ENCODE data around the gene ADAR.

The ADAR gene

DNA sequence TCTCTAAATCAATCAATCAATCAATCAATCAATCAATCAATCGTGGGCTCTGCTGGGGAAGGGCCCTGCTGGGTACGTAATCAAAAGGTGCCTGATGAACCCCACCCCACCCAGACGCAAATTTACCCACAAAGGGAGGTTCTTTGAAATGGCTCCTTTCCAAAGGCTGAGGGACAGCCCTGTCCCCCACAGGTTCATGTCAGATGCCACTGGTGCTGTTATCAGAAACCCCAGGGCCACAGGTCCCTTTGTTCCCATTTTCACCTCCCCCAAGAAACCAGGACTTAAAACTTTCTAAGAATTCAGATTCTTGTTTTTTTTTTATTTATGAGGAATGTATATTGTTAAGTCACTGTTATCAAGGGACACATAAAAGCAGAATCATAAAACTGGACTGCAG lies 26.2 kb downstream of the ADAR start:
- DNase-seq, result no peak

DNA sequence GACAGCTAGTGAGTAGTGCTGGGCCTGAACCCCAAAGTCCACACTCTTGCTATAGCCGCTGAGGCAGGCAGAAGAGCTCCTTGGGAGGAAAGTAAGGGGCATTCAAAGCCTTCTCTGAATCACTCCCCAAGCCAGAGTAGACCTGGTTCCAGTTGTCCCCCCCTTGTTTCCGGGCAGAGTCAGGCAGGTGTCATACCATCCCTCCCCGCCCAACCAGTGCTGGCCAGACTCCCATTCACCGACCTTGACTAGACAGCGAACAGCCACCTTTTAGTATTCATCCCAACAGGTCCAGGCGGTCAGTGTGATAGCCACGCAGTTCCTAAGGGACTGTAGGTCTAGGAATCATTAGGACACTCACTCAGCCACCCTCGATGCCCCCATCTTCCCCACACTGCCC lies 28.6 kb downstream of the ADAR start:
- no peak for DNase-seq

DNA sequence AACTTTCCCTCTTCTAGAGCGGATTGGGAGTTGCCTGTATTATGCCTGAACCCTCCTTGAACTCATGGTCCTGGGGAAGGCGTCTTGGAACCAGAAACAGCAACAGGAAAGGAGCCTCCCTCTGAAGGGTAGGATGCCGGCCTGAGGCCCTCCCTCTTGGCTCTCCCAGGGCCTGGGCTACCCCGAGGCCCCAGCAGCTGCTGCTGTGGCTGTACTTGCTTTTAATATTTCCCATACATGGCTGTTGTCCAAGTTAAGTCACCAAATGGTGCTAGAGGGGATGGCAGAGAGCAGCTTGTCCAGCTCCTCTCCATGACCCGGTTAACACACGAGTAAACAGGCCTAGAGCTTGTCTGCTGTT lies 29.9 kb downstream of the ADAR start:
- DNase-seq, result no peak

DNA sequence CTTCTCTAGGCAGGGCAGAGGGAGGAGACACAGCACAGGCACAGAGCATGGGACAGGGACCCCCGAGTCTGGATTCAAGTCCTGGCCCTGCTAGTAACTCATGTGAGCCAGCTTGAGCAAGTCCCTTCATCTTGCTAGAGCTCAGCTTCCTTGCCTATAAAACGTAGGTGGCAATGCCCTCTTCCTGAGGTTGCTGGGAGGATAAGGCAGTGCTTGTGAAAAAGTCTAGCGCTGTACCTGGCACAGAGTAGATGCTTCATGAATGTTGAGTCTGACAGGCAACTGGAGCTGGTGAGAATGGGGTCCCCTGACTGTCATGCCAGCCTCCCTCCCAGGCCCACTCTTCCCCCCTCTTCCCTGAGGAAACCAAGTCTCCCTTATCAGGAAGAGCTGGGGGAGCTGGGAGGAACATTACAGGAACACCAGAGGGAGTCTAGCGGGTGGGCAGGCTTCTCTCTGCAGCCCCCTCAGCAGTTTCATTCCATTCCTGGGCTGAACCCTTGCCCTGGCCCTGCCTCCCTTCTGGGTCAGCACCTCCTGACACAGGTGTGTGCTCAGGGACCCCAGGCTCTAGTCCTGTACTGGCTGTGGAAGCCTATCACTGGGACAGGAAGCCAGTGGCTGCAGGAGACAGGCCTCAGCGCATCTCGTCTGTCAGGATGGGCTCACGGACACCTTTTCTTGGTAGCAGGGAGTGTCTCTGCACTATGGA lies 30.5 kb downstream of the ADAR start:
- DNase-seq, result no peak

DNA sequence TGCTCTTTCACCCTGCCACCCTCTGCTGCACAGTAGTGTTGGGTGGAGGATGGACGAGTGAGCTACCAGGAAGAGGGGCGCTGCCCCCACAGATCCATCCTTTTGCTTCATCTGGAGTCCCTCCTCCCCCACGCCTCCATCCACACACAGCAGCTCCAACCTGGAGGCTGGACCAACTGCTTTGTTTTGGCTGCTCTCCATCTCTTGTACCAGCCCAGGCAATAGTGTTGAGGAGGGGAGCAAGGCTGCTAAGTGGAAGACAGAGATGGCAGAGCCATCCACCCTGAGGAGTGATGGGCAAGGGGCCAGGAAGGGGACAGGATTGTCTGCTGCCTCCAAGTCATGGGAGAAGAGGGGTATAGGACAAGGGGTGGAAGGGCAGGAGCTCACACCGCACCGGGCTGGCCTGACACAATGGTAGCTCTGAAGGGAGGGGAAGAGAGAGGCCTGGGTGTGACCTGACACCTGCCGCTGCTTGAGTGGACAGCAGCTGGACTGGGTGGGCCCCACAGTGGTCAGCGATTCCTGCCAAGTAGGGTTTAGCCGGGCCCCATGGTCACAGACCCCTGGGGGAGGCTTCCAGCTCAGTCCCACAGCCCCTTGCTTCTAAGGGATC lies 31.9 kb downstream of the ADAR start:
- no peak for DNase-seq

DNA sequence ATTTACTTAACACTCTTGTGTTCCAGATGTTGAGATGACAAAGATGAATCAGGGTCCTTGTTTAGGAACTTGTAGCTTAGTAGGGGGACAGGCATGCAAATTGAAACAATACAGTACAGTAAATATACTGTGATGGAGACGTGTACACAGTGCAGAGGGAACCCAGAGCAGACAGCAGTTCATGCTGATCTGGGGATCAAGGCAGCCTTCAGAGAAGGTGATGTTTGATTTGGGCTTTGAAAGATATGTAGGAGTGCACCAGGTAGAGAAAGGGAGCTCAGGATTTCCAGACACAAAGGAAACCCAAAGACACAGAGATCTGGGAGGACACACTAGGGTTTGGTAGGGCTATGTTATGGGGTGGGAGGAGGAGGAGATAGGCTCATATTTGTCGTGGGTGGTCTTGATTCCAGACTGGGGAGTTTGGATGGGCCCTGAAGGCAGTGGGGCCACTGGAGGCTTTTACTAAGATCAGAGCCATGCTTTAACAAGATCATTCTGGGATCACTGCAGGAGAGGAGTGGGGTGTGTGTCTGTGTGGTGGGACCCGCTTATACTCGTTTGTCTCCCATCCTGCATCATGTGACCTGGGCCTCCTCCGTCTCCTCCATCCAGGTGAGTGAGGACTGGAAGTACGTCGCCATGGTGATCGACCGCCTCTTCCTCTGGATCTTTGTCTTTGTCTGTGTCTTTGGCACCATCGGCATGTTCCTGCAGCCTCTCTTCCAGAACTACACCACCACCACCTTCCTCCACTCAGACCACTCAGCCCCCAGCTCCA lies 32.6 kb downstream of the ADAR start:
- no peak for DNase-seq

DNA sequence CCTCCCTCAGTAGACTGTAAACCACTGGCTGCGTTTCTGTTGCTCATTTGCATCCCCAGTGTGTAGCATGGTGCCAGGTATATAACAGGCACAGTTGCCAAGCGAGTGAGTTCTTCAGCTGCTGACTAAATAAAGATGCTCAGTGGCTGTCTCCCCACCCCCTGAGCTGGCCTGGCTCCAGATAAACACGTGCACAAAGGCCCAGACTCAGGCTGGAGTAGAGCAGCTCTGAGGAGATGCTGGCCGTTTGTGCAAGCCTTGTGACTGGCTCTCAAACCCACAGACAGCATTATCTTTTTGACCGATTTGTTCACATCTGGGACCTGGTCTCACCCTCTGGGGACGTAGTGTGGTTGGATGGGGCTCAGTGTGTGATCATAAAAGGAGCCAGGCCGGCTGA lies 33.3 kb downstream of the ADAR start:
- DNase-seq, result no peak

DNA sequence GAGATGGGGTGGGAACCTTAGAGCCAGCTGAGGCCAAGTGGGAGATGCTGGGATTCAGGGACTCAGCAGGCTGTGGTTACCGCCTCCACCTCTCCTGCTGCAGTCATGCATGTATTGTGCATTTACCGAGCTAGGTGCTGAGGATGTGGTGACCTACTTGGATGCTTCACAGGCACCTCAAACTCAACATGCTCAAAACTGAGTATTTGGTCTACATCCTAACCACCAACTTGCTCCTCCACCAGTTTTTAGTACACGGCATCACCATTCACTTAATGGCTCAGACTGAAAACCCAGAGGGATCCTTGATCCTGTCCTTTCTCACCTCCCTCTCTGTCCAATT lies 34.8 kb downstream of the ADAR start:
- DNase-seq, result no peak

DNA sequence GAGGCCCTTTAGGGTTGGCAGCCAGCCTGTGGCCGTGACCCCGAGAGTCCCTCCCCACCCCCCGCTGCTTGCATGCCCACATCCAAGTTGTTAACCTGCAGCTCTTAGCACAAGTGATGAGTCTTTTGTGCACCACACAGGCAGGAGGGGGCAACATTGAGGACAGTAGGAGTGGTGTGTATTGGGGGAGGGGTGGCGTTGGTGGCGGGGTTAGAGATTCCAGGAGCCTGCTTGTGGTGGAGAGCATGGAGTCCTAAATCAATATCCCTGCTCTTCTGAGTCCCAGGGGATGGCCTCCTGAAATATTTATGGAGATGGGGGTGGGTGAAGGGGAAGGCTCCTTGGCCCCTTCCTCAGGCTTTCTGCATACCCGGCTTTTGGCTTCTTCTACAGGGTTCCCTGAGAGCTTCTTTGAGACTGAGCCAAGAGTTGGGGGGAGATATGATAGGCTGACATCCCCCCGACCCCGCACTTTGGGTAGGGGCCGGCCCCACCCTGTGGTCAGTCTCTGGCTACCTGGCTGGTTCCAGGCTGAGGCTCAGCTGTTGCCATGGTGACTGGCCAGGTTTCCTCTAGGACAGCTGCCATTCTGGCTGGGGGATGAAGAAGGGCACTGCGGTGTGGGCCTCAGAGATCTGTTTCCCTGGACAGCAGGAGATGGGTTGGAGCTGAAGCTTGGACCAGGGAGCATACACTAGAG lies 35.4 kb downstream of the ADAR start:
- DNase-seq, result no peak

DNA sequence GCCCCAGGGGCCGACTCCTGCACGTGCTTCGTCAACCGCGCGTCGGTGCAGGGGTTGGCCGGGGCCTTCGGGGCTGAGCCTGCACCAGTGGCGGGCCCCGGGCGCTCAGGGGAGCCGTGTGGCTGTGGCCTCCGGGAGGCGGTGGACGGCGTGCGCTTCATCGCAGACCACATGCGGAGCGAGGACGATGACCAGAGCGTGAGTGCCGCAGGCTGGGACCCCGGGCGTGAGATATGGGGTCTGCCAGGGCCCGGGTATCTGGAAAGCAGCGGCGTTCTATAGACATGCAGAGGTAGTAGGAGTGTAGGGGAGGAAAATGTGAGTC lies 36.1 kb downstream of the ADAR start:
- no peak for DNase-seq

DNA sequence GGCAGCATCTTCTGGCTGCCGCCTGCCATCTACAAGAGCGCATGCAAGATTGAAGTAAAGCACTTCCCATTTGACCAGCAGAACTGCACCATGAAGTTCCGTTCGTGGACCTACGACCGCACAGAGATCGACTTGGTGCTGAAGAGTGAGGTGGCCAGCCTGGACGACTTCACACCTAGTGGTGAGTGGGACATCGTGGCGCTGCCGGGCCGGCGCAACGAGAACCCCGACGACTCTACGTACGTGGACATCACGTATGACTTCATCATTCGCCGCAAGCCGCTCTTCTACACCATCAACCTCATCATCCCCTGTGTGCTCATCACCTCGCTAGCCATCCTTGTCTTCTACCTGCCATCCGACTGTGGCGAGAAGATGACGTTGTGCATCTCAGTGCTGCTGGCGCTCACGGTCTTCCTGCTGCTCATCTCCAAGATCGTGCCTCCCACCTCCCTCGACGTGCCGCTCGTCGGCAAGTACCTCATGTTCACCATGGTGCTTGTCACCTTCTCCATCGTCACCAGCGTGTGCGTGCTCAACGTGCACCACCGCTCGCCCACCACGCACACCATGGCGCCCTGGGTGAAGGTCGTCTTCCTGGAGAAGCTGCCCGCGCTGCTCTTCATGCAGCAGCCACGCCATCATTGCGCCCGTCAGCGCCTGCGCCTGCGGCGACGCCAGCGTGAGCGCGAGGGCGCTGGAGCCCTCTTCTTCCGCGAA lies 36.6 kb downstream of the ADAR start:
- DNase-seq, result no peak

DNA sequence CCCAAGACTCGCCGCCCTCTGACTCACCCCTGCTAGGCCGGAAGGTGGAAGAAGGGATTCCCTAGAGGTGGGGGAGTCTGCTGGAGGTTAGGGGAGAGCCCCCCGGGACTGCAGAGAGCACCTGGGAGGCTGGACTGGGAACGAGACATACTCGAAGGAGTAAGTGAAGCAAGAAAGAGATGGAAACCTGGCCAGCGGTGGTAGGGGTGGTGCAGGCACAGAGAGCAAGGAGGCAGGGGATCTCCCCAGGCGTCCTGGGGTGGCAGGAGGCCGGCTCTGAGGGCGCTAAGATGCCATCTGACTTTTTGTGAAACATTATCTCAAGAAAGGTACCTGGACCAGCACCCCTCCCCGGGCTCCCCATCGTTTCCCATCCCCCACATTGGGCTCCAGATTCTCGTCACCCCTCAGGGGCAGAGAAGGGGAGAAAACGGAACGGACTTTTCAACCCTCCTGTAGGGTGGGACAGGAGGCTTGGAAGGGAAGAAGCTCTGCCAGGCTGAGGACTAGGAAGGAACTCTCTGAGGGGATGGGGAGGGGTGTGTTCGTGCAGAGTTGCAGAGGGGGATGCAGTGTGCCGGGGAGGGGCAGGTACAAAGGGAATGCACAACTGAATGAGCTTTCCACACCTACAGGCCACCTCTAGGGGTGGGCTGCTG lies 39.7 kb downstream of the ADAR start:
- no peak for DNase-seq

DNA sequence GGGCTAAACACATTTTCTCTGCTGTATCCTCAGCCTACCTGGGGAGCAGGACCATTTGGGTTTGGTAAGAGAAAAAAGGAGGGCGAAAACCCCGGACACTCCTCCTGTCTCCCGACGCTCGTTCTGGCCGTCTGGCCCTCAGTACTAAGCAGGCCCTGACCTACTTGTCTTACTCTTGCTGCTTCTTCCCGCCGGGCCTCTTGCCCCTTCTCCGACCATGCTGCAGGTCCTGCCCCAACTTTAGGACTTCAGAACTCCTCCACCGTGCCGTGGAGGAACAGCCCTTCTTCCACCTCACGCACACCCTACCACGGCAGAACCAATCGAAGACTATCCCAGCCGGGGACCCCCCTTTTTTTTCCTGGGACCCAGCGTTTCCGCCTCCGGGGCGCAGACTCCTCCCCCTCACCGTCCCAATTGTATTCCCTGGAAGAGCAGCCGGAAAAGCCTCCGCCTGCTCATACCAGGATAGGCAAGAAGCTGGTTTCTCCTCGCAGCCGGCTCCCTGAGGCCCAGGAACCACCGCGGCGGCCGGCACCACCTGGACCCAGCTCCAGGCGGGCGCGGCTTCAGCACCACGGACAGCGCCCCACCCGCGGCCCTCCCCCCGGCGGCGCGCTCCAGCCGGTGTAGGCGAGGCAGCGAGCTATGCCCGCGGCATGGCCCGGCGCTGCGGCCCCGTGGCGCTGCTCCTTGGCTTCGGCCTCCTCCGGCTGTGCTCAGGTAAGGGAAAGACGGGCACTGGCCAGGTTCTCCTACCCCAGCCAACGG lies 40.4 kb downstream of the ADAR start, which contains the start of gene CHRNB2:
Gene CHRNB2 (plus strand): TSS at position 393 of the 771 bp plus-strand sequence. CDS start 267 bp downstream, at position 660.
- peak; percentile 33 to 53 for DNase-seq

DNA sequence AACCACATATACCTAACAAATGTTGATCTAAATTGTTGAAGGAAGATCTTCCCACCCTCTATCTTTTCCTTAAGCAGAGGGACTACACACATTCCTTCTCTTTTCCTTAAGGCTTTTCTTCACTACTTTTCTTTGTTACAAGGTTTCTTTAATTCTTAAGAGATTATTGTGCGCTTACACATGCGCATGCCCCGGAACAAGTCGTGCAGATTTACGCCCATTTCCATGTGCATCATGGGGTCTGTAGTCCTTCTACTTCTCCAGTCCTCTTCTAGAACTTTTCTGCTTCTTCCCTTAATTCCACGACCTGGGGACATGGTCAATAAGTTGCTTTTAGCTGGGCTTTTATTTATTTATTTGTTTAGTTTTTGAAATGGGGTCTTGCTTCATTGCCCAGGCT lies 42.1 kb downstream of the ADAR start:
- no peak for DNase-seq

DNA sequence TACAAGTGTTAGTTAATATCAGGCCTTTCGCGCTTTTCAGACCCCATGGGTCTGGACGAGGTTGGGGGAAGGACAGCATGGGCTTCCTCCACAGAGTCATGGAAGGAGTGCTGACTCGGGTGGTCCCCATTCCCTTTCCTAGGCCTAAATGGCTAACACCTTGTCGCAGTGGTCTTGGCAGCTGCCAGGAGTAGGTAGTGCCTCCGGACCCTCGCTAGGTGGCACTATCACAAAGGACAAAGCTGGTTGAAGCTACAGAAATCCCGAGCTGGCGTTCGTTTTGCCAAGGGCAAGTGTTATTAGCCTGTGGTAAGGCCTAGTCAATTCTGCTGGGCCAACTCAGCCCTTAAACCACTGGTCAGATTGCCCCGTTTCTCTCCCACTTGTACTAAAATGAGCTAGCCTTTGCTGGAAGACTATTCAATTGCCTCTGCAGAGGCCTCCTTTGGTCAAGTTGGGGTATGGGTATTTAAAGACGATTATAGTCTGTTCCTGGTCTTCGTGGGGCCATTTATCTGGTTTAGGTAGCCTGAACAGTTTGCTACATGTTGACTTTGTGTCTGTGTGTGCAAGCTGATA lies 48.4 kb downstream of the ADAR start:
- DNase-seq, result peak; percentile 77 to 88

DNA sequence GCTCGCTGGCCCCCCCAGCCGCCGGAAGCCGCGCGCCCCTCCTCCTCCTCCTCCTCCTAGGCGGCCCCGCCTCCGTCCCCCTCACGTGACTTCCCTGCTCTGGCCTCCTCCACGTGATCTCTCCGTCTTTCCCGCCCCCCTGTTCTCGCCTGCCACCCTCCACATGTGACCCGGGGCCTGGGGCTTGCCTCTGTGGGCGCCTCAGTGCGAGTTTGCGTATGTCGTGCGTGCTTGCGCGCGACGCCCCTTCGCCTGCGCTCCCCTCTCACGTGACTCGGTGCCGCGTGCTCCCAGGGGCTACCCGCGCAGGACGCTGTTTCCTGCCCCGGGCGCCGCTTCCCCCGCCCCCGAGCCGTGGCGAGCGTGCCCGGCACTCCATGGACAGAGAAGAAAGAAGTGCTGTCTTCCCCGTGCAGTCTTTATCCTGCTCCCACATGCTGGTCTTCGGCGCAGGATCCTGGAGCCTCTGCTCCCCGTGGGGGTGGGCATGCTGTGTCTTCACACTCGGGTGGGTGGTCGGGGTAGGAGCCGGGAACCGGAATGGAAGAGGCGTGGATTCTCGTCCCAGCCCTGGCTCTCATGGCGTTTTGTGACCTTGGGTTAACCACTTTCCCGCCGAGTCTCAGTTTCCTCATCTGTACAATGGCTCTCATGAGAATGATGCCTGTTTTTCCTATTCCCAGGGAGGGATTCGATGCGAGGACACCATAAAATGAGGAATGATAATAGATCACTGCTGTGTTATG lies 49.1 kb downstream of the ADAR start:
- peak; percentile 96 for DNase-seq

DNA sequence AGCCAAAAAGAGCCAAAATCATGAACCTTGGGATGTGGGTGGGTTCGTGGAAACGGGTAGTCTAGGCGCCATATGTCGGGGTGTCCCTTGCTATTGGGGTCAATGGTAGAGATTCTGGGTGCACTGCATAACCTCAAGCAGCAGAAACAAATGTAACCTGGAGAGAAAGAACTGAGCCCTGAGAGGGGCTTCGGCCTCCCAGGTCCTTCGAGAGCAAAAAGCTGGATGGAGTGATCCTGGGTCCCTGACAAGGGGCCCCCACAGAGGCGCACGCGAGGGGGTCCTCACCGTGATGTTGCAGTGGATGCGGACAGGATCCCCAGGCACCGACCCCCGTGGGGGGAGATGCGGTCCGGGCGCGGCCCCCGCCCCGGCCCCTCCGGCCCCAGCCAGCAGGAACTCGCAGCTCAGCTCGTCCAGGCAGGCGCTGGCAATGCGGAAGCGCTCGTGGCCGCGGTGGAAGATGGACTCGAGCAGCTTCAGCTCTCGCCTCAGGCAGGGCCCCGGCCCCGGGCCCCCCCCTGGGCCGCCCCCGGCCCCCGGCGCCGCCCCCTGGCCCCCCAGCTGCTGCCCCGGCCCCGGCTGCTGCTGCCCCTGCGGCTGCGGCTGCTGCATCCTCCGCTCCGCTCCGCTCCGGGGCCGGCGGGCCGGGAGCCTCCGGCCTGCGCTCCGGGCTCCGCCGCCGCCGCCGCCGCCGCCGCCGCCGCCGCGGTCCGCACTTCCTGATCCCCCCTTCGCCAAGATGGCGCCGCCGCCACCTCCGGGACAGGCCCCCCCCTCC lies 49.9 kb downstream of the ADAR start, which contains the start of gene UBE2Q1:
Gene UBE2Q1 (minus strand): TSS at position 724 of the 781 bp plus-strand sequence. CDS start 109 bp downstream, at position 615.
- peak; percentile 38 to 42 for DNase-seq

DNA sequence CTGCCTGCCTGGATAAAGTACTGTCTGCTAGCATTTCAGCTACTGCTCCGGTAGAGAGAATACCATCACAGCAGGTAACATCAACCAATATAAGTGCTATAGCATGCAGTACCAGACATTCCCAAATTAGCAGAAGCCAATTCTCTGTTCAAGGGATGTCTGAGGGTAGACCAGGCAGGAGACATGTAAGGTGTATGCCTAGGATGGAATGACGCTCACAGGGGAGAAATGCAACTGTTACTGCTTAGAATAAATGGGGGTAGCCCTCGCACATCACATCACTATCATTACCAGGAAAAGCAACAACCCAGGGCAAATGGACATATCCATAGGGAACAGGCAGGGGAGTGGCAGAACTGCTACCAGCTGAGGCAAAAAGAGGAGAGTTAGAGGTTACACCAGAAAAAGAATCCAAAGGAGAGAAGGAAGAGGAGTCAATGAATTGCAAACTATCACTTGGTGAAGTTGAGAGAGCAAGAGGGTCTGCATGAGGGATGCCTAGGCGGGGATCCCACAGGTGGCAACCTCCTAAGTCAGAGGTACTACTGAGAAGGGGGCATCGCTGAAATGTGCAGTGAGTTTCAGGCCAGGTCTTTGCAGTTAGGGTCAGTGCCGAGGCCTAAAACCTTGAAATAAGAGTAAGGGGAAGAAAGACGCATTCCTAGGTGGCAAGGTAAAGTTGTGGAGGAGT lies 50.6 kb downstream of the ADAR start:
- DNase-seq, result no peak

DNA sequence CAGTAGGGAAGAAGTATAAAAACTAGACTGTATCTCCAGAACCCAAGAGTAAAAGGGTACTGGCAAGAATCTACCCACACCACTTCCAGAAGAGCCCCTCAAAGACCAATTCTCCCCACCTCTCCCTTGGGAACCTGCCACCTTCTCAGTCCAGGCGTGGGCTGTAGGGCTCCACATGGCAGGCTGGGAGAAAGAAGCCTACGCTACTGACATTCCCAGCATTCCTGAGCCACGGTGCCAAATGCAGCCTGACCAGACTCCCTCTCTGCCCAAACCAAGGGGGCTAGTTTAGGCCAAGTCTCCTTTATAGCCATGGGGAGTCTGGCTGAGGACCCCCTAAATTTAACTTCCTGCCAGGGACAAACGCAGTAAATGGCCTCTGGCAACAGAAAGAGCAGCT lies 51.6 kb downstream of the ADAR start:
- DNase-seq, result no peak

Measured in inflammatory macrophage treated with lipopolysaccharide for 1 hour (primary cell).